Breast epithelium (tissue), 3 donors: ENCODE data around the gene NOD2.

Experiments
- CTCF ChIP-seq, 3 donors: fragments of 450-650 bp; IDR thresholded peaks; one replicate each; pipeline ENCODE4 v1.5.1; 2016 to 2017; ENCODE audit warnings: antibody characterized with exemption in 3 of 3, mild to moderate bottlenecking in 3 of 3, moderate library complexity in 3 of 3
- POLR2A ChIP-seq: fragments of 450-650 bp; IDR thresholded peaks from one replicate; pipeline ENCODE4 v1.6.1; 2016; ENCODE audit warnings: antibody characterized with exemption, mild to moderate bottlenecking, moderate library complexity
- POLR2AphosphoS5 ChIP-seq, 3 donors: sonication (generic); formaldehyde crosslinking; IDR thresholded peaks; one replicate each; pipeline ENCODE4 v1.6.1; 2017; ENCODE audit warnings: antibody characterized with exemption in 3 of 3

GRCh38 chr16:50735629-50736122 lies 42.3 kb downstream of the NOD2 start:
- TF ChIP-seq POLR2AphosphoS5 (IDR thresholded peaks at IDR 0.05) (no peak), POLR2A (no peak), CTCF (IDR thresholded peaks at IDR 0.05) (no peak)
